PFSK-1 (cell line): ENCODE results near the gene ARL6IP5.

Experiments
- POLR2AphosphoS5 ChIP-seq: IDR thresholded peaks from 2 replicates; pipeline ENCODE4 v1.6.1; 2012; ENCODE audit warnings: low read depth, mild to moderate bottlenecking, control low read depth, low read length, moderate library complexity
- TAF1 ChIP-seq: IDR thresholded peaks from 2 replicates; pipeline ENCODE4 v1.6.1; 2012; ENCODE audit warnings: low read length, control low read depth, borderline replicate concordance; ENCODE audit not compliant: insufficient read depth
- TF ChIP-seq, protein P1 (sequence below), 2 experiments: IDR thresholded peaks; 2 replicates each; pipeline versions ENCODE4 v1.6.1 to v1.8.0; 2011 to 2012; ENCODE audit warnings: low read depth in 2 of 2, low read length in 2 of 2, control low read depth in 1 of 2, inconsistent platforms in 1 of 2, mild to moderate bottlenecking in 1 of 2, moderate library complexity in 1 of 2; ENCODE audit not compliant: insufficient read depth in 1 of 2

DNA sequence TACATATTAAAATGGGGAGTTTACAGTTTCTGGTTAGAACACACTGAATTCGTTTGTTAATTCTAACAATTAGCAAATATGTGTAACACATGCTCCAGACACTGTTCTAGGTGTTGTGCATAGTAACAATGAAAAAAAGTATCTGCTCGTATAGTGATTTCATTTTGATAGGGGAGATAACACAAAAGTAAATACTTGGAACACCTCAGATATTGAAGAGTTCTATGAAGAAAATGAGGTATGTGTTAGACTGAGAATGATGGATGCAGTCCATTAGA, 25.9 kb upstream of the ARL6IP5 start:
- TF ChIP-seq, protein P1, sequence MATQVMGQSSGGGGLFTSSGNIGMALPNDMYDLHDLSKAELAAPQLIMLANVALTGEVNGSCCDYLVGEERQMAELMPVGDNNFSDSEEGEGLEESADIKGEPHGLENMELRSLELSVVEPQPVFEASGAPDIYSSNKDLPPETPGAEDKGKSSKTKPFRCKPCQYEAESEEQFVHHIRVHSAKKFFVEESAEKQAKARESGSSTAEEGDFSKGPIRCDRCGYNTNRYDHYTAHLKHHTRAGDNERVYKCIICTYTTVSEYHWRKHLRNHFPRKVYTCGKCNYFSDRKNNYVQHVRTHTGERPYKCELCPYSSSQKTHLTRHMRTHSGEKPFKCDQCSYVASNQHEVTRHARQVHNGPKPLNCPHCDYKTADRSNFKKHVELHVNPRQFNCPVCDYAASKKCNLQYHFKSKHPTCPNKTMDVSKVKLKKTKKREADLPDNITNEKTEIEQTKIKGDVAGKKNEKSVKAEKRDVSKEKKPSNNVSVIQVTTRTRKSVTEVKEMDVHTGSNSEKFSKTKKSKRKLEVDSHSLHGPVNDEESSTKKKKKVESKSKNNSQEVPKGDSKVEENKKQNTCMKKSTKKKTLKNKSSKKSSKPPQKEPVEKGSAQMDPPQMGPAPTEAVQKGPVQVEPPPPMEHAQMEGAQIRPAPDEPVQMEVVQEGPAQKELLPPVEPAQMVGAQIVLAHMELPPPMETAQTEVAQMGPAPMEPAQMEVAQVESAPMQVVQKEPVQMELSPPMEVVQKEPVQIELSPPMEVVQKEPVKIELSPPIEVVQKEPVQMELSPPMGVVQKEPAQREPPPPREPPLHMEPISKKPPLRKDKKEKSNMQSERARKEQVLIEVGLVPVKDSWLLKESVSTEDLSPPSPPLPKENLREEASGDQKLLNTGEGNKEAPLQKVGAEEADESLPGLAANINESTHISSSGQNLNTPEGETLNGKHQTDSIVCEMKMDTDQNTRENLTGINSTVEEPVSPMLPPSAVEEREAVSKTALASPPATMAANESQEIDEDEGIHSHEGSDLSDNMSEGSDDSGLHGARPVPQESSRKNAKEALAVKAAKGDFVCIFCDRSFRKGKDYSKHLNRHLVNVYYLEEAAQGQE (IDR thresholded peaks at IDR 0.05; ENCODE audit: insufficient read depth in 1 of 2, low read depth in 2 of 2, low read length in 2 of 2) = no peak
- TF ChIP-seq TAF1 (no peak), POLR2AphosphoS5 (no peak)
